Thyroid gland (tissue), 4 donors: ENCODE results near the gene CDH23.

ENCODE experiments used
- POLR2A ChIP-seq, 2 donors: fragments of 450-650 bp; IDR thresholded peaks; one replicate each; pipeline ENCODE4 v1.6.1; 2017; ENCODE audit warnings: antibody characterized with exemption in 2 of 2, mild to moderate bottlenecking in 2 of 2, moderate library complexity in 1 of 2
- TF ChIP-seq, protein P1 (sequence below), 6 experiments: fragments of 200-600 bp in 3 of 6; fragments of 450-650 bp in 3 of 6; sonication (generic) in 3 of 6; IDR thresholded peaks; one replicate each; pipeline ENCODE4 v1.5.1; 2016 to 2019; ENCODE audit warnings: antibody characterized with exemption in 6 of 6, mild to moderate bottlenecking in 2 of 6, inconsistent platforms in 1 of 6, moderate library complexity in 1 of 6

DNA sequence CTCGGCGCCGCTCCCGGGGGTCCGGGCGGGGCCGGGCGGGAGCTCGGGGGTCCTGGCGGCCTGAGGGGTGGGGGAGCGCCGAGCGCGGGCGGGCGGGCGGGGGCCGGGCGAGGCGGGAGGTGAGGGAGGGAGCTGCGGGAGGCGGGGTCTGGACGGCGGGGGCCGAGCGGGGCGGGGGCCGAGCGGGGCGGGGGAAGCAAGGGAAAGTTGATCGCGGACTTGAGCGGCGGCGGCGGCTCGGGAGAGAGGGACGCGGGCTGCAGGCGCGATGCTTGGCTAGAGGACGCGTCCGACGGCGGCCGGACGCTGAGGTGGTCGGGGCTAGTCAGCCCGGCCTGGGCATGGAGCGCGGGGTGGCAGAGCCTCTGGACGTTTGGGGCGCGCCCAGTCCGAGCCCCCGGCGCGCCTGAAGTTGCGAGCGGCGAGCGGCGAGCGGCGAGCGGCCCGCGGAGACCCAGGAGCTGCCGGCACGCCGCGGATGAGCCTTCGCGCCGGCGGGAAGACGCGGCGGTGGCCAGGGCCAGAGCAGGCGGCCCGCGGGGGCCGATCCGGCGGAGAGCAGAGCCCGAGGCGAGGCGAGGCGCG is at the start of gene CDH23:
- TF ChIP-seq, protein P1, sequence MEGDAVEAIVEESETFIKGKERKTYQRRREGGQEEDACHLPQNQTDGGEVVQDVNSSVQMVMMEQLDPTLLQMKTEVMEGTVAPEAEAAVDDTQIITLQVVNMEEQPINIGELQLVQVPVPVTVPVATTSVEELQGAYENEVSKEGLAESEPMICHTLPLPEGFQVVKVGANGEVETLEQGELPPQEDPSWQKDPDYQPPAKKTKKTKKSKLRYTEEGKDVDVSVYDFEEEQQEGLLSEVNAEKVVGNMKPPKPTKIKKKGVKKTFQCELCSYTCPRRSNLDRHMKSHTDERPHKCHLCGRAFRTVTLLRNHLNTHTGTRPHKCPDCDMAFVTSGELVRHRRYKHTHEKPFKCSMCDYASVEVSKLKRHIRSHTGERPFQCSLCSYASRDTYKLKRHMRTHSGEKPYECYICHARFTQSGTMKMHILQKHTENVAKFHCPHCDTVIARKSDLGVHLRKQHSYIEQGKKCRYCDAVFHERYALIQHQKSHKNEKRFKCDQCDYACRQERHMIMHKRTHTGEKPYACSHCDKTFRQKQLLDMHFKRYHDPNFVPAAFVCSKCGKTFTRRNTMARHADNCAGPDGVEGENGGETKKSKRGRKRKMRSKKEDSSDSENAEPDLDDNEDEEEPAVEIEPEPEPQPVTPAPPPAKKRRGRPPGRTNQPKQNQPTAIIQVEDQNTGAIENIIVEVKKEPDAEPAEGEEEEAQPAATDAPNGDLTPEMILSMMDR (IDR thresholded peaks at IDR 0.05) = no peak
- no peak for TF ChIP-seq POLR2A (IDR thresholded peaks at IDR 0.05)
